H1 (cell line): ENCODE measurements around the gene NEGR1.

Experiments
- NRF1 ChIP-seq: IDR thresholded peaks from 2 replicates; pipeline ENCODE4 v1.6.1; 2011; ENCODE audit warnings: mild to moderate bottlenecking, low read depth, low read length, improper control_type of control experiment
- POLR2A ChIP-seq, 2 experiments: IDR thresholded peaks; 1 replicate in 1 of 2; 2 replicates in 1 of 2; pipeline ENCODE4 v1.6.1; 2011; ENCODE audit warnings: low read depth in 2 of 2, low read length in 2 of 2, mild to moderate bottlenecking in 2 of 2; ENCODE audit errors: control extremely low read depth in 1 of 2
- SP1 ChIP-seq: IDR thresholded peaks from 2 replicates; pipeline ENCODE4 v1.6.1; 2011; ENCODE audit warnings: low read depth, low read length

DNA sequence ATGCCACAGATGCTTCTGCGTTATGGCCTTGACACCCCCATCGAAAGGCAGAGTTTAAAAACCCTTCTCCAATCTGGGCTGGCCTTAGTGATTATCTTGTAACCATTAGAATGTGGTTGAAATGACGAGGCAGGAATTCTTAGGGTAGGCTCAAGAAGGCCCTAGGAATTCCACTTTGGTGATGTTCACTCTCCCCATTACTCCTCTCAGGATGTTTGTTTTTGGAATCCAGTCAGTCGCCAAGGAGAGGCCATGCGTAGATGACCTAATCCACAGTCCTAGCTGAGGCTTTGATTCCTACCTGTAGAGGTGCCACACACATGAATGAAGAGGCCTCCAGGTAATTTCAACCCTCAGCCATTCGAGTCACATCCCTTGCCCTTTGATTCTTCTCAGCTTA is 318.2 kb downstream of the NEGR1 start:
- TF ChIP-seq POLR2A (IDR thresholded peaks at IDR 0.05; ENCODE audit: control extremely low read depth in 1 of 2, low read depth in 2 of 2, low read length in 2 of 2) = no peak
- no peak for TF ChIP-seq SP1
- no peak for TF ChIP-seq NRF1
